Mesenchymal stem cell (in vitro differentiated cells and primary cell): ENCODE data around the gene DDX25.

ENCODE experiments used
- DNase-seq: peaks from one replicate; pipeline ENCODE4 v3.0.0-alpha.2; 2013
- H2AFZ ChIP-seq: one replicate; pipeline ENCODE4 v1.6.1; 2013; ENCODE audit warnings: low read depth, mild to moderate bottlenecking, control low read depth, inconsistent platforms, low read length, moderate library complexity
- H2AK5ac ChIP-seq: 2 replicates; pipeline ENCODE4 v1.6.1; 2013; ENCODE audit warnings: low read length, moderate library complexity, mild to moderate bottlenecking, inconsistent platforms; ENCODE audit not compliant: severe bottlenecking
- H2BK120ac ChIP-seq: one replicate; pipeline ENCODE4 v1.6.1; 2013; ENCODE audit warnings: low read depth, mild to moderate bottlenecking, inconsistent platforms, low read length, moderate library complexity
- H2BK12ac ChIP-seq, 2 experiments: one replicate each; pipeline ENCODE4 v1.6.1; 2013; ENCODE audit warnings: inconsistent platforms in 2 of 2, low read length in 2 of 2, mild to moderate bottlenecking in 2 of 2, moderate library complexity in 2 of 2, control low read depth in 1 of 2
- H2BK15ac ChIP-seq: one replicate; pipeline ENCODE4 v1.6.1; 2013; ENCODE audit warnings: mild to moderate bottlenecking, low read depth, inconsistent platforms; ENCODE audit not compliant: poor library complexity, severe bottlenecking
- H2BK5ac ChIP-seq: 2 replicates; pipeline ENCODE4 v1.6.1; 2013; ENCODE audit warnings: low read depth, mild to moderate bottlenecking, low read length, control low read depth, inconsistent platforms; ENCODE audit not compliant: poor library complexity, severe bottlenecking
- H3K14ac ChIP-seq, 2 experiments: one replicate each; pipeline ENCODE4 v1.6.1; 2013; ENCODE audit warnings: inconsistent platforms in 2 of 2, low read length in 2 of 2, control low read depth in 1 of 2, mild to moderate bottlenecking in 1 of 2, moderate library complexity in 1 of 2
- H3K18ac ChIP-seq, 2 experiments: one replicate each; pipeline ENCODE4 v1.6.1; 2013; ENCODE audit warnings: inconsistent platforms in 2 of 2, low read length in 2 of 2, control low read depth in 1 of 2, low read depth in 1 of 2, mild to moderate bottlenecking in 1 of 2
- H3K23ac ChIP-seq, 2 experiments: one replicate each; pipeline ENCODE4 v1.6.1; 2013; ENCODE audit warnings: inconsistent platforms in 2 of 2, low read length in 2 of 2, mild to moderate bottlenecking in 2 of 2, moderate library complexity in 2 of 2, control low read depth in 1 of 2
- H3K27ac ChIP-seq: 2 replicates; pipeline ENCODE4 v1.5.1; 2013; ENCODE audit warnings: mild to moderate bottlenecking, moderate library complexity, low read length, control low read depth, inconsistent platforms; ENCODE audit not compliant: poor library complexity, severe bottlenecking
- H3K27me3 ChIP-seq, 2 experiments: 2 replicates each; pipeline versions ENCODE4 v1.6.1 to v1.7.0; 2013; ENCODE audit warnings: low read length in 2 of 2, mild to moderate bottlenecking in 2 of 2, moderate library complexity in 2 of 2, control low read depth in 1 of 2, inconsistent platforms in 1 of 2; ENCODE audit not compliant: control insufficient read depth in 1 of 2, insufficient read depth in 1 of 2
- H3K36me3 ChIP-seq, 2 experiments: 2 replicates each; pipeline versions ENCODE4 v1.6.1 to v1.7.0; 2013; ENCODE audit warnings: low read length in 2 of 2, control low read depth in 1 of 2, inconsistent platforms in 1 of 2, low read depth in 1 of 2, mild to moderate bottlenecking in 1 of 2; ENCODE audit not compliant: insufficient read depth in 2 of 2, control insufficient read depth in 1 of 2
- H3K4ac ChIP-seq, 2 experiments: one replicate each; pipeline ENCODE4 v1.6.1; 2013; ENCODE audit warnings: inconsistent platforms in 2 of 2, low read length in 2 of 2, mild to moderate bottlenecking in 2 of 2, moderate library complexity in 2 of 2, control low read depth in 1 of 2, low read depth in 1 of 2
- H3K4me1 ChIP-seq: 2 replicates; pipeline ENCODE4 v1.6.1; 2013; ENCODE audit warnings: low read depth, low read length, control low read depth; ENCODE audit not compliant: control insufficient read depth, insufficient read depth
- H3K4me2 ChIP-seq: 2 replicates; pipeline ENCODE4 v1.6.1; 2013; ENCODE audit warnings: low read length, mild to moderate bottlenecking, inconsistent platforms; ENCODE audit not compliant: poor library complexity, severe bottlenecking
- H3K4me3 ChIP-seq, 2 experiments: 2 replicates each; pipeline versions ENCODE4 v1.5.1 to v1.7.0; 2013; ENCODE audit warnings: low read length in 2 of 2, mild to moderate bottlenecking in 2 of 2, control low read depth in 1 of 2, low read depth in 1 of 2; ENCODE audit not compliant: insufficient read depth in 1 of 2
- H3K79me1 ChIP-seq: replicated peaks from 2 replicates; pipeline ENCODE4 v1.6.1; 2013; ENCODE audit warnings: mild to moderate bottlenecking, control low read depth, low read length, inconsistent platforms; ENCODE audit not compliant: poor library complexity, severe bottlenecking
- H3K9ac ChIP-seq: 2 replicates; pipeline ENCODE4 v1.7.0; 2013; ENCODE audit warnings: mild to moderate bottlenecking, low read length, moderate library complexity
- H3K9me3 ChIP-seq: 2 replicates; pipeline ENCODE4 v1.7.0; 2013; ENCODE audit warnings: mild to moderate bottlenecking, low read length; ENCODE audit not compliant: control insufficient read depth
- H4K8ac ChIP-seq: one replicate; pipeline ENCODE4 v1.6.1; 2013; ENCODE audit warnings: inconsistent platforms, mild to moderate bottlenecking, low read length, moderate library complexity
- H4K91ac ChIP-seq: one replicate; pipeline ENCODE4 v1.6.1; 2013; ENCODE audit warnings: mild to moderate bottlenecking, low read length, inconsistent platforms
- WGBS: methylation state at CpG from one replicate; pipeline ENCODE4 v1.1.7; 2013; ENCODE audit warnings: mixed read lengths; 5-methylcytosine and 5-hydroxymethylcytosine counted together

DDX25 gene

GRCh38 chr11:125946712-125947418 lies 42.6 kb downstream of the DDX25 start:
- H3K14ac ChIP-seq: no peak overlapping the region
- no peaks in the 10 kb centered on the region for H3K36me3 ChIP-seq
- no peak overlapping the region for H2BK15ac ChIP-seq
- no peak overlapping the region for H4K91ac ChIP-seq
- no peak overlapping the region for H3K23ac ChIP-seq
- H3K4me1 ChIP-seq: peaks cover 9% of the 10 kb centered on the region
- H3K27ac ChIP-seq: no peak overlapping the region
- no peaks in the 10 kb centered on the region for H3K79me1 ChIP-seq
- no peaks in the 10 kb centered on the region for H3K9me3 ChIP-seq
- no peak overlapping the region for H3K4me2 ChIP-seq
- H2BK120ac ChIP-seq: no peak overlapping the region
- 96% methylated on average over 14 of the region's 14 CpGs for WGBS
- H3K4me3 ChIP-seq: no peak overlapping the region
- no peak overlapping the region for H4K8ac ChIP-seq
- H2BK12ac ChIP-seq: no peak overlapping the region
- no peak overlapping the region for H3K18ac ChIP-seq
- no peak overlapping the region for H2AFZ ChIP-seq
- H2BK5ac ChIP-seq: no peak overlapping the region
- no peak overlapping the region for H3K4ac ChIP-seq
- H2AK5ac ChIP-seq: no peak overlapping the region
- DNase-seq: no peak
- no peak overlapping the region for H3K9ac ChIP-seq
- peaks cover 0 to 24% of the 10 kb centered on the region in 2 experiments for H3K27me3 ChIP-seq

GRCh38 chr11:125947419-125948277 lies 43.3 kb downstream of the DDX25 start:
- 93% methylated on average over 24 of the region's 24 CpGs for WGBS
- H2BK15ac ChIP-seq: no peak overlapping the region
- H4K8ac ChIP-seq: no peak overlapping the region
- no peak overlapping the region for H3K4ac ChIP-seq
- H3K27ac ChIP-seq: no peak overlapping the region
- H2BK120ac ChIP-seq: no peak overlapping the region
- DNase-seq: no peak
- no peak overlapping the region for H3K4me2 ChIP-seq
- H3K23ac ChIP-seq: no peak overlapping the region
- no peak overlapping the region for H2BK12ac ChIP-seq
- peaks cover 0 to 24% of the 10 kb centered on the region in 2 experiments for H3K27me3 ChIP-seq
- H3K36me3 ChIP-seq: no peaks in the 10 kb centered on the region
- no peak overlapping the region for H4K91ac ChIP-seq
- H3K14ac ChIP-seq: no peak overlapping the region
- no peak overlapping the region for H3K4me3 ChIP-seq
- H3K4me1 ChIP-seq: peaks cover 8% of the 10 kb centered on the region
- no peaks in the 10 kb centered on the region for H3K79me1 ChIP-seq
- H3K9me3 ChIP-seq: no peaks in the 10 kb centered on the region
- H3K18ac ChIP-seq: no peak overlapping the region
- no peak overlapping the region for H2AFZ ChIP-seq
- no peak overlapping the region for H2BK5ac ChIP-seq
- no peak overlapping the region for H3K9ac ChIP-seq
- no peak overlapping the region for H2AK5ac ChIP-seq

- Histone ChIP-seq H3K4me2 (no peak overlapping the region), H3K4ac (no peak overlapping the region), H2BK120ac (no peak overlapping the region), H3K23ac (no peak overlapping the region), H3K9me3 (no peaks in the 10 kb centered on the region), H3K36me3 (peaks cover 0 to under 1% of the 10 kb centered on the region in 2 experiments), H3K79me1 (no peaks in the 10 kb centered on the region), H2BK12ac (no peak overlapping the region), H3K18ac (no peak overlapping the region), H2BK5ac (no peak overlapping the region), H3K9ac (no peak overlapping the region), H2AFZ (no peak overlapping the region), H2BK15ac (no peak overlapping the region), H3K4me3 (no peak overlapping the region), H3K14ac (no peak overlapping the region), H4K91ac (no peak overlapping the region), H4K8ac (no peak overlapping the region), H3K4me1 (peaks cover 9% of the 10 kb centered on the region), H3K27ac (no peak overlapping the region), H3K27me3 (peaks cover 0 to 19% of the 10 kb centered on the region in 2 experiments), H2AK5ac (no peak overlapping the region)
- 84% methylated on average over 23 of the region's 23 CpGs for WGBS
- no peak for DNase-seq
These were observed 44.2 kb downstream of the DDX25 start for GRCh38 chr11:125948278-125949051.
